Activated naive CD4-positive, alpha-beta T cell treated with anti-CD3 and anti-CD28 coated beads for 36 hours (primary cell): ENCODE results near the gene ABHD14A. TPM values are rescaled to one million over a fixed set of nuclear protein-coding genes. Genes with fewer than 3 reads are reported as not detected.

Experiments used
- CTCF ChIA-PET: fragments of 350-600 bp; sonication (Branson Sonifier 250); formaldehyde crosslinking; loops from one replicate; lab custom pipeline; 2021; ENCODE audit warnings: antibody characterized with exemption; lab: Charles Lee
- DNase-seq: peaks from one replicate; pipeline ENCODE4 v3.0.0-alpha.2; 2020
- H3K27ac Mint-ChIP-seq: one replicate; pipeline ENCODE4 v1.8.0; 2021; ENCODE audit warnings: mild to moderate bottlenecking, mixed read lengths
- H3K27me3 Mint-ChIP-seq: one replicate; pipeline ENCODE4 v1.8.0; 2021; ENCODE audit warnings: low read depth, mixed read lengths
- H3K36me3 Mint-ChIP-seq: one replicate; pipeline ENCODE4 v1.8.0; 2021; ENCODE audit warnings: low read depth, mixed read lengths
- H3K4me1 Mint-ChIP-seq: one replicate; pipeline ENCODE4 v1.8.0; 2021; ENCODE audit warnings: low read depth, mixed read lengths
- H3K4me3 Mint-ChIP-seq: one replicate; pipeline ENCODE4 v1.8.0; 2021; ENCODE audit warnings: mild to moderate bottlenecking, moderate library complexity, mixed read lengths
- H3K9me3 Mint-ChIP-seq: one replicate; pipeline ENCODE4 v1.8.0; 2021; ENCODE audit warnings: mixed read lengths
- intact Hi-C: fragments of 100-400 bp; cut with micrococcal nuclease; formaldehyde crosslinking; loops from one replicate; pipeline ENCODE4 v1.15.1; 2023
- total RNA-seq, 2 experiments: library from RNA; stranded (reverse); gene quantifications; one replicate each; pipeline ENCODE4 v1.2.3, GENCODE V29; 2021

Gene ABHD14A
- total RNA-seq, 2 experiments from 2014 or later, result 5.4 to 5.7 TPM

DNA sequence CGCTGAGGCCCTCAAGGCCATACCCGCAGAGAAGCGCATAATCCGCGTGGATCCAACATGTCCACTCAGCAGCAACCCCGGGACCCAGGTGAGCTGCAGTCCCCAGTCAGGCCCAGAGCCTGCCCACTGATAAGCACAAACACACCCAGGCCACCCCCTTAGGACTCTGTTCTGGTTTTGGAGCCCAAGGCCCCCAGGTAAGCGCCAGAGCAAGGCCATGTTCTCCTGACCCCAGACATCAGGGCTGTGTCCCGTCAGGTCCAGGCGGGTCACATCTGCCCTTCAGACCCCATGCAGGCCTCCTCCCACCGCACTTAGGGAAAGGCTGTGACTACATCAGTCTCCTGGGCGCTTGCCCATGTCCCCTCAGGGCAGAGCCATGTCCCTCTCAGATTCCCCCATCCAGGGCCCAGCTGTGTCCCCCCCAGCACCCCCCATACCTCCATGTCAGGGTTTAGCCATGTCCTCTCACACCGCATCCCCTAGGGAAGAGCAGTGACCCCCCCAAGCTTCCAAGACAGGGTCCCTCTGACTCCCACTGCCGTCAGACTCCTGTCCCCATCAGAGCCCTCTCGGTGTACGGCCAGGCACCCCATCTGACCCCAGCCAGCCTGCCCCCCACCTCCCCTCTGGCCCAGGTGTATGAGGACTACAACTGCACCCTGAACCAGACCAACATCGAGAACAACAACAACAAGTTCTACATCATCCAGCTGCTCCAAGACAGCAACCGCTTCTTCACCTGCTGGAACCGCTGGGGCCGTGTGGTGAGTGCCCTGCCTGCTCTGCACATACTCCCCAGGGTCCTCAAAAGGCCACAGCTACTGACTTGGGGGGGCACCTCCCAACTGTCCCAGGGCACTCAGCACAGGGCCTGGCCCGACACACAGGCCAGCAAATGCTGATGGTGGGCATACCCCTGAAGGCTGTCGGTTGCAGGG is 31.1 kb upstream of the ABHD14A start:
- H3K36me3 Mint-ChIP-seq, result peaks cover 10% of the 10 kb centered on the region
- DNase-seq, result no peak
- CTCF ChIA-PET, result interaction anchor here (0.6 to 3.0 kb wide), 11 partner anchors 11 to 469 kb away, joined by 3 to 27 read pairs (median 5); partner anchors contain the start of genes ABHD14B, ACY1 and GPR62
- H3K4me1 Mint-ChIP-seq, result peaks cover 28% of the 10 kb centered on the region
- H3K4me3 Mint-ChIP-seq, result peak overlapping the region; percentile 88
- H3K27ac Mint-ChIP-seq, result no peak overlapping the region
- intact Hi-C loops, result loop anchor here (5.0 kb wide), 2 partner anchors 334 to 441 kb away; partner anchors contain the start of genes DCAF1 and WDR82
- H3K9me3 Mint-ChIP-seq, result no peaks in the 10 kb centered on the region
- no peaks in the 10 kb centered on the region for H3K27me3 Mint-ChIP-seq

DNA sequence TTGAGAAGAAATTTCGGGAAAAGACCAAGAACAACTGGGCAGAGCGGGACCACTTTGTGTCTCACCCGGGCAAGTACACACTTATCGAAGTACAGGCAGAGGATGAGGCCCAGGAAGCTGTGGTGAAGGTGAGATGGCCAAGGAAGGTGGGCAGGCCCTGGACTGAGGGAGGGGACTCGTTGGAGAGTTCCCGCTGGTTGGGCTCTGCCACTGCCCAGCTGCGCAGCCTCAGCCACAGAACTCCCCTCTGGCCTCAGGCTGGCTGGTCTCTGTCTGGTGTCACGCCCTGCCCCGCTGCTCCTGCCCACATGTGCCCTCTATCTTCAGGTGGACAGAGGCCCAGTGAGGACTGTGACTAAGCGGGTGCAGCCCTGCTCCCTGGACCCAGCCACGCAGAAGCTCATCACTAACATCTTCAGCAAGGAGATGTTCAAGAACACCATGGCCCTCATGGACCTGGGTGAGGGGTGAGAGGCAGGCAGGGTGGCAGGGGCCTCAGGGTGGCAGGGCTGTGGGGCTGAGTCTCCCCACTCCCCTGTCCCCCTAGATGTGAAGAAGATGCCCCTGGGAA is 30.3 kb upstream of the ABHD14A start:
- Mint-ChIP-seq H3K9me3 (no peaks in the 10 kb centered on the region), H3K36me3 (peaks cover 5% of the 10 kb centered on the region), H3K27me3 (no peaks in the 10 kb centered on the region), H3K4me3 (no peak overlapping the region), H3K27ac (no peak overlapping the region), H3K4me1 (peaks cover 21% of the 10 kb centered on the region)
- DNase-seq, result no peak
- CTCF ChIA-PET, result interaction anchor here (1.1 to 1.8 kb wide), 3 partner anchors 10 to 57 kb away, joined by 3 to 6 read pairs (median 5); partner anchors contain the start of gene GPR62
- intact Hi-C loops, result loop anchor here (5.0 kb wide), 2 partner anchors 333 to 442 kb away; partner anchors contain the start of genes DCAF1 and WDR82

DNA sequence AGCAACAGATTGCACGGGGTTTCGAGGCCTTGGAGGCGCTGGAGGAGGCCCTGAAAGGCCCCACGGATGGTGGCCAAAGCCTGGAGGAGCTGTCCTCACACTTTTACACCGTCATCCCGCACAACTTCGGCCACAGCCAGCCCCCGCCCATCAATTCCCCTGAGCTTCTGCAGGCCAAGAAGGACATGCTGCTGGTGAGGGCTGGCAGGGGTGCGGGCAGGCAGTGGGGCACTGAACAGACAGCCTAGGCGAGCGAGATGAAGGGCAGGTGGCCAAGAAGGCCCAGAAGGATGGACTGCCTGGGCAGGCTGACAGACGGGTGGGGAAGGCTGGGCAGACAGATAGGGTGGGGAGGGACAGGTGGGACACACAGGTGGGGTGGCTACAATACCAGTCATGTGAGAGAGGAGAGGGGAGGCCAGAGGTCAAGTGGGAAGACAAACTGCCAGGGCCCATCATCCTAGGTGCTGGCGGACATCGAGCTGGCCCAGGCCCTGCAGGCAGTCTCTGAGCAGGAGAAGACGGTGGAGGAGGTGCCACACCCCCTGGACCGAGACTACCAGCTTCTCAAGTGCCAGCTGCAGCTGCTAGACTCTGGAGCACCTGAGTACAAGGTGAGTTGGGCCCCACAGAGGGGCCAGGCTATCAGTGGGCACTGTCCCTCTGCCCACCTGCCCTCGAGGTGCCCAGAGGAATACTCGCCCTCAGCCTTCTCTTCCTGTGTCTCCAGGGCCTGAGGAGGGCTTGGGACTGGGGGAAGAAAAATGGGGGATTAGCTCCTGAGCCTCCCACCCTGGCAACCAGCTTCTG is 29.6 kb upstream of the ABHD14A start:
- Mint-ChIP-seq H3K27me3 (no peaks in the 10 kb centered on the region), H3K36me3 (peaks cover 5% of the 10 kb centered on the region), H3K4me1 (peaks cover 15% of the 10 kb centered on the region), H3K27ac (no peak overlapping the region), H3K4me3 (no peak overlapping the region), H3K9me3 (no peaks in the 10 kb centered on the region)
- intact Hi-C loops, result no loop called here
- DNase-seq, result no peak
- CTCF ChIA-PET, result interaction anchor here (1.1 to 1.8 kb wide), 2 partner anchors 9 to 25 kb away, joined by 3 to 6 read pairs; partner anchors contain the start of gene GPR62

DNA sequence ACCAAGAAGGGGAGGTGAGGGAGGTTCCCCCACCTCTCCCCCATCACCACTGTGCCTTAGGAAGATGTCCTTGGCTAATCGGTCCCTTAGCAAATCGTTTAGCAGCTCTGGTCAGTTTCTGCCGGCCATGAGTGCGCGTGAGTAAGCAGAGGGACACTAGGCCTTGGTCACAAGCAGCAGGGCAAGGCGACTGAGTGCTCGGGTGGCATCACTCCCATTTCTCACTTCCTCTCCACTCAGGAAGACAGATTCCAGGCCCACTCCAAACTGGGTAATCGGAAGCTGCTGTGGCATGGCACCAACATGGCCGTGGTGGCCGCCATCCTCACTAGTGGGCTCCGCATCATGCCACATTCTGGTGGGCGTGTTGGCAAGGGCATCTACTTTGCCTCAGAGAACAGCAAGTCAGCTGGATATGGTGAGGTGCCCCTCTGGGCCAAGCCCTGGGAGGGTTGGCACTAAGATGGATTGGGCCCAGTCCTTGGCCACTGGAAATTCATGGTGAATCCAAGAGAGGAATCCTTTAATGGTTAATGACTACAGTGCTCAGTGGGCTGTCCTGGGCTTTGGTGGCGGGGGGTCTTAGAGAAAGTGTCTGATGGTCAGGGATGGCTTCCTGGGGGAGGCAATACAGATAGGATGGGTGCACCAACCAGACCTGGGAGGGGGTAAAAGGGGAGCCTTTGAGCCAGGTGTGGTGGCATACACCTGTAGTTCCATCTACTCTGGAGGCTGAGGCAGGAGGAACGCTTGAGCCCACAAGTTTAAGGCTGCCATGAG is 28.7 kb upstream of the ABHD14A start:
- Mint-ChIP-seq H3K4me1 (peaks cover 6% of the 10 kb centered on the region), H3K4me3 (no peak overlapping the region), H3K27me3 (no peaks in the 10 kb centered on the region), H3K9me3 (no peaks in the 10 kb centered on the region), H3K36me3 (peaks cover 1% of the 10 kb centered on the region), H3K27ac (no peak overlapping the region)
- intact Hi-C loops, result no loop called here
- CTCF ChIA-PET, result no interaction called here
- no peak for DNase-seq

DNA sequence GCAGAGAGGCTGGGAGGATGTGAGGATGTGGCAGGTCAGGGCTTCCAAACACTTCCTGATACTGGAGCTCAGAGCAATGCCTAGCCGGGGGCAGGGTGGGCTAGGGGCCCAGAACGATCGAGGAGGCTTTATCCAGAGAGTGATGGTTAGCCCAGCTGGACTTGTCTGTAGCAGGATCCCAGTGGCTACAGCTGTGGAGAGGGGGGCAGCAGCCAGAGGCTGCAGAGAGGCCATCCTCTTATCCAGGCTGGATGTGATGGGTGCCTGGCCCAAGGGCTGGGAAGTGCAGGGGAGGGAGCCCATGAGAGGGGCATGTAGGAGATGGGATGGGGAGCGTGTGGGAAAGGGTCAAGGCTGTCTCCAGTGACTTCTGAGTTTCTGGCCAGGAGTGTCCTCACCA is 28.1 kb upstream of the ABHD14A start:
- Mint-ChIP-seq H3K9me3 (no peaks in the 10 kb centered on the region), H3K4me3 (no peak overlapping the region), H3K4me1 (peaks cover 4% of the 10 kb centered on the region), H3K36me3 (no peaks in the 10 kb centered on the region), H3K27me3 (no peaks in the 10 kb centered on the region), H3K27ac (no peak overlapping the region)
- CTCF ChIA-PET, result no interaction called here
- no peak for DNase-seq
- intact Hi-C loops, result loop anchor here (1.0 kb wide), 1 partner anchor 48 kb away; no protein-coding TSS in a partner anchor

DNA sequence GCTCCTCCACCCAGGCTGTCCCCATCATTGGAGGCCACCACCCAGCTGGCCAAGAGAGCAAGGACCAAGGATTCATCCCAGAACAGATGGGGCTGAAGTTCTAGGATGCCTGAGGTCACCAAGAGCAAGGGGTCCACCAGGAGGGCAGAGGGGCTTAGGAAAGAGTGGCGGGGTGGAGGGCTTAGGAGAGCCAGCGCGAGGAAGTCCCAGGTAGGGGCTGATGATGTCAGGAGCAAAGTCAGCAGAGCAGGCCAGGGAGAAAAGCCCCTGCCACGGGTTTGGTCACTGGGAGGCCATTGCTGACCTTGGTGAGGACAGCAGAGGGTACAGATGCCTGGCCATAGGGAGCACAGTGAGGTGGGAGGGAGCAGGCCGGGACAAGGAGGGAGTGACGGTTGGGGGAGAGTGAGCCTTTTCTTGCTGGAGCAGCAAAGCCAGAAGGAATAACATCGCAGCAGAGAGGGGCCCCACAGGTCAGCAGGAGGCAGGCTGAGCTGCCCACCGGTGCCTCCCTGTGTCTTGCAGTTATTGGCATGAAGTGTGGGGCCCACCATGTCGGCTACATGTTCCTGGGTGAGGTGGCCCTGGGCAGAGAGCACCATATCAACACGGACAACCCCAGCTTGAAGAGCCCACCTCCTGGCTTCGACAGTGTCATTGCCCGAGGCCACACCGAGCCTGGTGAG is 27.5 kb upstream of the ABHD14A start:
- CTCF ChIA-PET, result no interaction called here
- intact Hi-C loops, result loop anchor here (1.0 kb wide), 1 partner anchor 47 kb away; no protein-coding TSS in a partner anchor
- Mint-ChIP-seq H3K27me3 (no peaks in the 10 kb centered on the region), H3K4me3 (no peak overlapping the region), H3K27ac (no peak overlapping the region), H3K36me3 (no peaks in the 10 kb centered on the region), H3K4me1 (peaks cover 4% of the 10 kb centered on the region), H3K9me3 (no peaks in the 10 kb centered on the region)
- no peak for DNase-seq

DNA sequence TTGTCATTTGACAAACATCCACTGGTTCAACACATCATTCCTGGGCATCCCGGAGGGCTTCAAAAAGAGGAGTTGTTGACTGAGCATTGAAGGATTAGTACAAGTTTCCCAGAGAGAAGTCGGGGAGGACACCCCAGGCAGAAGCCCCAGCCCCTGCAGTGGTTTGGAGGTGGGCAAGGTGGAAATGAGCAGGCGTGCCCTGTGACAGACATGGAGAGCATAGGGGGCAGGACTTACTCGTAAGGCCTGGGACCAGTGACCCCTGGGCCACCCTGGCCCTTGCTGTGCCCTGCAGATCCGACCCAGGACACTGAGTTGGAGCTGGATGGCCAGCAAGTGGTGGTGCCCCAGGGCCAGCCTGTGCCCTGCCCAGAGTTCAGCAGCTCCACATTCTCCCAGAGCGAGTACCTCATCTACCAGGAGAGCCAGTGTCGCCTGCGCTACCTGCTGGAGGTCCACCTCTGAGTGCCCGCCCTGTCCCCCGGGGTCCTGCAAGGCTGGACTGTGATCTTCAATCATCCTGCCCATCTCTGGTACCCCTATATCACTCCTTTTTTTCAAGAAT is 26.8 kb upstream of the ABHD14A start:
- peaks cover under 1% of the 10 kb centered on the region for H3K4me1 Mint-ChIP-seq
- no peak overlapping the region for H3K27ac Mint-ChIP-seq
- CTCF ChIA-PET, result no interaction called here
- H3K4me3 Mint-ChIP-seq, result no peak overlapping the region
- DNase-seq, result no peak
- no peaks in the 10 kb centered on the region for H3K36me3 Mint-ChIP-seq
- H3K9me3 Mint-ChIP-seq, result no peaks in the 10 kb centered on the region
- peaks cover 1% of the 10 kb centered on the region for H3K27me3 Mint-ChIP-seq
- intact Hi-C loops, result no loop called here

DNA sequence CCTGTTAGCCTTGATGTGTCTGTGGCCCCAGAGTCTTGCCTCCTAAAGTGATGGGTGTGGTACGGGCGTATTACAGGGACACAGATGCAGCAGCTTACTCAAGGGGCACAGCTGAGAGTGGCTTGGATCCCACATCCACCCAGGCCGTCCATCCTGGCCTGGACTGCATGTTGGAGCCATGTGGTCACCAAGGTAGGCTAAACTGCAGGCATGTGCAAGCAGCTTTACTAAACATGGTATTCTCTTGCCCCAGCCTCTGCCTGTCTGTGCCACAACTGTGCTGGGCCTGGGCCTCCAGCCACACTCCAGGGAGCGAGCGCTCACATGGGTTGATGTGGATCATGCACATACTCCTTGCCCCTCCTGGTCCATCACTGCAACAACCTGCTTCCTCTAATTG is 25.7 kb upstream of the ABHD14A start:
- no peaks in the 10 kb centered on the region for H3K9me3 Mint-ChIP-seq
- H3K4me3 Mint-ChIP-seq, result no peak overlapping the region
- H3K36me3 Mint-ChIP-seq, result no peaks in the 10 kb centered on the region
- peaks cover 6% of the 10 kb centered on the region for H3K27me3 Mint-ChIP-seq
- intact Hi-C loops, result no loop called here
- DNase-seq, result no peak
- CTCF ChIA-PET, result no interaction called here
- H3K4me1 Mint-ChIP-seq, result no peaks in the 10 kb centered on the region
- H3K27ac Mint-ChIP-seq, result no peak overlapping the region

DNA sequence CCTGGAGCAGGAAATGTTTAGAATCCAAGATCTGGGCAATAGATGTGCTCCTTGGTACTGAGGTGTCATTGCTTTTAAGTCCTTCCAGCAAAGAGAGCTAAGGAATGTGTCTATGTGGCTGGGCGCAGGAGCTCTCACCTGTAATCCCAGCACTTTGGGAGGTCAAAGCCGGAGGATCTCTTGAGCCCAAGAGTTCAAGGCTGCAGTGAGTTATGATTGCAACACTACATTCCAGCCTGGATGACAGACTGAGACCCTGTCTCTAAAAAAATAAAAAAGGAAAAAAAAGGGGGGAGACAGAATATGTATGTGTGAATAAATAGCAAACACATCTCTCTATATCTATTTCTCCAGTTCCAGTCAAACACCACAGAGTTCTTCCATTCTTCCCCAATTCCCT is 24.0 kb upstream of the ABHD14A start:
- CTCF ChIA-PET, result interaction anchor here (1.8 kb wide), 1 partner anchor 8 kb away, joined by 4 read pairs; no protein-coding TSS in a partner anchor
- DNase-seq, result no peak
- peaks cover 17% of the 10 kb centered on the region for H3K27me3 Mint-ChIP-seq
- H3K4me1 Mint-ChIP-seq, result no peaks in the 10 kb centered on the region
- no peak overlapping the region for H3K4me3 Mint-ChIP-seq
- no peaks in the 10 kb centered on the region for H3K9me3 Mint-ChIP-seq
- no peak overlapping the region for H3K27ac Mint-ChIP-seq
- intact Hi-C loops, result no loop called here
- no peaks in the 10 kb centered on the region for H3K36me3 Mint-ChIP-seq

DNA sequence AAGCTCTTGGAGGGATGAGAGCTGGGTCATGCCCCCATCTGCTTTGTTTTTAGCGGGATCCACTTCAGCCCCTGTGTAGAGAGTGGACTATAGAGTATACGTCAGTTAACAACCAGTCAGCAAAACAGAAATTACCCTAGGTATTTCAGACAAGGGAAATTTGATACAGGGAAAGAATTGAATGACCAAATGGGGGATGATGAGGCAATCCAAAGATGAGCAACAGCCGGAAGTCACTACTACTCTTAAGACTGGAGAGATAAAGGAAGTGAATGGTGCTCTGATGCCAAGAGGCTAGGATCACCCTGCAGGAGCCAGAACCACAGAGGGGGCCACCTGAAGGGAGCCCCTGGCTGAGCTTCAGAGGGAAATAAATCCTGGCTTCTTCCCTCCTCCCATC is 21.4 kb upstream of the ABHD14A start:
- Mint-ChIP-seq H3K9me3 (no peaks in the 10 kb centered on the region), H3K36me3 (no peaks in the 10 kb centered on the region), H3K4me1 (no peaks in the 10 kb centered on the region), H3K27ac (no peak overlapping the region), H3K4me3 (no peak overlapping the region), H3K27me3 (peaks cover 17% of the 10 kb centered on the region)
- intact Hi-C loops, result no loop called here
- CTCF ChIA-PET, result interaction anchor here (2.1 kb wide), 1 partner anchor 9 kb away, joined by 6 read pairs; no protein-coding TSS in a partner anchor
- DNase-seq, result no peak

DNA sequence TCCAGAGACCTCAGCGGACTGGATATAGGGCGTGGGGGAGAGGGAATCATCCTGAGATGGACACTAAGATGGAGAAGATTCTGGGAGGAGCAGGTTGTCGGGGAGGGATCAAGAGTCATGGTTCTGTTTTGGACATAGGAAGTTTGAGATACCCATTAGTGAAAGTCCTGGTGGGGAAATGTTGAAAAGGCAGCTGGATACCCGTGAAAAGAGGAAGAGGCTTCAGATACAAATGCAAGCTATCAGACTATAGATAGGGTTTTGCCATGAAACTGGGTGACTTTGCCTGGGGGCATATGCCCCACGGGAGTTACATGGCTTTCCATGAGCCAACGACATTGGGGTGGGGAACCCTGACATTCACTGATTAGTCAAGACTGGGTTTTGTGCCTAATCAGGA is 20.8 kb upstream of the ABHD14A start:
- no peaks in the 10 kb centered on the region for H3K4me1 Mint-ChIP-seq
- no peak overlapping the region for H3K4me3 Mint-ChIP-seq
- intact Hi-C loops, result no loop called here
- DNase-seq, result no peak
- H3K36me3 Mint-ChIP-seq, result no peaks in the 10 kb centered on the region
- H3K27me3 Mint-ChIP-seq, result peaks cover 17% of the 10 kb centered on the region
- no peak overlapping the region for H3K27ac Mint-ChIP-seq
- no peaks in the 10 kb centered on the region for H3K9me3 Mint-ChIP-seq
- CTCF ChIA-PET, result interaction anchor here (0.9 to 2.1 kb wide), 2 partner anchors 10 to 11 kb away, joined by 3 to 6 read pairs; no protein-coding TSS in a partner anchor
